ENCODE measurements around the gene RSF1.

DNA sequence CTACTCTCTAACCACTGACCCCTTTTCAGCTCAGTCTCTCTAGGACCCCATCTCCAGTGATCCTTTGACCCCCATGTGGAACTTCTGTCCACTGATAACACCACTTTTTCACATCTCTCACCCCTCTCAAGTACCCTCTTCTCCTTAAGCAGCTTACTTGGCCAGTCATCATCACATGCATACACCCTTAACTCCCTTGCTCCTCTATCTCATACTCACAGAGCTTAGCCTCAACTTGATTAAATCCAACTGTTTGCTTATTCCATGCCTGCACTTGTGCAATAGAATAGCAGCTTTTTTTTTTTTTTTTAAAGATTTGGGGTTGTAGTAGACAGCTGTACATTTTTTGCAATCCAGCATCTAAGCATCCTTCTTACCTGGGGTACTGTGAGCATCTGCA is 208.6 kb downstream of the RSF1 start:
- TF ChIP-seq CTCF (IDR thresholded peaks at IDR 0.05) (no peak), ZNF232 (CRISPR knock-in tag; IDR thresholded peaks at IDR 0.05) (no peak), SP1 (CRISPR knock-in tag; conservative IDR thresholded peaks at IDR 0.05) (no peak), KAT7 (CRISPR knock-in tag; IDR thresholded peaks at IDR 0.05; ENCODE audit: borderline replicate concordance) (no peak), ZNF396 (CRISPR knock-in tag; IDR thresholded peaks at IDR 0.05; ENCODE audit: borderline replicate concordance) (no peak), JUN (CRISPR knock-in tag; IDR thresholded peaks at IDR 0.05) (no peak), CREM (CRISPR knock-in tag; IDR thresholded peaks at IDR 0.05) (no peak)
- TF ChIP-seq, protein P1, sequence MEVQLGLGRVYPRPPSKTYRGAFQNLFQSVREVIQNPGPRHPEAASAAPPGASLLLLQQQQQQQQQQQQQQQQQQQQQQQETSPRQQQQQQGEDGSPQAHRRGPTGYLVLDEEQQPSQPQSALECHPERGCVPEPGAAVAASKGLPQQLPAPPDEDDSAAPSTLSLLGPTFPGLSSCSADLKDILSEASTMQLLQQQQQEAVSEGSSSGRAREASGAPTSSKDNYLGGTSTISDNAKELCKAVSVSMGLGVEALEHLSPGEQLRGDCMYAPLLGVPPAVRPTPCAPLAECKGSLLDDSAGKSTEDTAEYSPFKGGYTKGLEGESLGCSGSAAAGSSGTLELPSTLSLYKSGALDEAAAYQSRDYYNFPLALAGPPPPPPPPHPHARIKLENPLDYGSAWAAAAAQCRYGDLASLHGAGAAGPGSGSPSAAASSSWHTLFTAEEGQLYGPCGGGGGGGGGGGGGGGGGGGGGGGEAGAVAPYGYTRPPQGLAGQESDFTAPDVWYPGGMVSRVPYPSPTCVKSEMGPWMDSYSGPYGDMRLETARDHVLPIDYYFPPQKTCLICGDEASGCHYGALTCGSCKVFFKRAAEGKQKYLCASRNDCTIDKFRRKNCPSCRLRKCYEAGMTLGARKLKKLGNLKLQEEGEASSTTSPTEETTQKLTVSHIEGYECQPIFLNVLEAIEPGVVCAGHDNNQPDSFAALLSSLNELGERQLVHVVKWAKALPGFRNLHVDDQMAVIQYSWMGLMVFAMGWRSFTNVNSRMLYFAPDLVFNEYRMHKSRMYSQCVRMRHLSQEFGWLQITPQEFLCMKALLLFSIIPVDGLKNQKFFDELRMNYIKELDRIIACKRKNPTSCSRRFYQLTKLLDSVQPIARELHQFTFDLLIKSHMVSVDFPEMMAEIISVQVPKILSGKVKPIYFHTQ (CRISPR knock-in tag; IDR thresholded peaks at IDR 0.05), result no peak
- TF ChIP-seq, protein P2, sequence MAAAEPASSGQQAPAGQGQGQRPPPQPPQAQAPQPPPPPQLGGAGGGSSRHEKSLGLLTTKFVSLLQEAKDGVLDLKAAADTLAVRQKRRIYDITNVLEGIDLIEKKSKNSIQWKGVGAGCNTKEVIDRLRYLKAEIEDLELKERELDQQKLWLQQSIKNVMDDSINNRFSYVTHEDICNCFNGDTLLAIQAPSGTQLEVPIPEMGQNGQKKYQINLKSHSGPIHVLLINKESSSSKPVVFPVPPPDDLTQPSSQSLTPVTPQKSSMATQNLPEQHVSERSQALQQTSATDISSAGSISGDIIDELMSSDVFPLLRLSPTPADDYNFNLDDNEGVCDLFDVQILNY (CRISPR knock-in tag; IDR thresholded peaks at IDR 0.05), result no peak

All from WTC11 (cell line).